GM12891 (cell line): ENCODE measurements around the gene POFUT2.

ENCODE experiments used
- DNase-seq: peaks from one replicate; pipeline ENCODE4 v3.0.0; 2011; ENCODE audit warnings: low spot score; ENCODE audit not compliant: insufficient read length
- FAIRE-seq: peaks from 2 replicates; lab custom pipeline; 2011; peaks lifted over from hg19 to GRCh38; lab: Jason Lieb, UNC
- PAX5 ChIP-seq: IDR thresholded peaks from 2 replicates; pipeline ENCODE4 v1.6.1; 2011; ENCODE audit warnings: low read length, moderate library complexity, mild to moderate bottlenecking; ENCODE audit not compliant: insufficient read depth, severe bottlenecking
- POLR2A ChIP-seq: IDR thresholded peaks from 2 replicates; pipeline ENCODE4 v1.6.1; 2011; ENCODE audit warnings: low read depth, low read length, control low read depth
- POLR2AphosphoS5 ChIP-seq: IDR thresholded peaks from 2 replicates; pipeline ENCODE4 v1.6.1; 2011; ENCODE audit warnings: low read depth, low read length, control low read depth
- POU2F2 ChIP-seq: IDR thresholded peaks from 2 replicates; pipeline ENCODE4 v1.6.1; 2011; ENCODE audit warnings: low read depth, mild to moderate bottlenecking, control low read depth, low read length, moderate library complexity
- SPI1 ChIP-seq: IDR thresholded peaks from 2 replicates; pipeline ENCODE4 v1.6.1; 2011; ENCODE audit warnings: low read depth, low read length, control low read depth
- TAF1 ChIP-seq: IDR thresholded peaks from 2 replicates; pipeline ENCODE4 v1.6.1; 2011; ENCODE audit warnings: low read depth, low read length, control low read depth

The POFUT2 gene

GRCh38 chr21:45277101-45278045, 10.3 kb downstream of the POFUT2 start:
- DNase-seq (no peak), FAIRE-seq (no peak)
- TF ChIP-seq SPI1, result no peak
- no peak for TF ChIP-seq POLR2AphosphoS5
- TF ChIP-seq POU2F2, result no peak
- TF ChIP-seq POLR2A, result no peak
- no peak for TF ChIP-seq PAX5
- no peak for TF ChIP-seq TAF1

- no peak for FAIRE-seq
- DNase-seq, result no peak
- no peak for TF ChIP-seq POLR2A
- TF ChIP-seq POU2F2, result no peak
- no peak for TF ChIP-seq TAF1
- TF ChIP-seq POLR2AphosphoS5, result no peak
- no peak for TF ChIP-seq PAX5
- TF ChIP-seq SPI1, result no peak
Measured at GRCh38 chr21:45276596-45276995, 11.1 kb downstream of the POFUT2 start.

GRCh38 chr21:45270306-45270821, 17.3 kb downstream of the POFUT2 start:
- TF ChIP-seq SPI1 (no peak), TAF1 (no peak), PAX5 (no peak), POLR2A (no peak), POU2F2 (no peak), POLR2AphosphoS5 (no peak)
- DNase-seq, result no peak
- no peak for FAIRE-seq

GRCh38 chr21:45269861-45270260, 17.8 kb downstream of the POFUT2 start:
- TF ChIP-seq SPI1 (no peak), TAF1 (no peak), POLR2A (no peak), PAX5 (no peak), POU2F2 (no peak), POLR2AphosphoS5 (no peak)
- FAIRE-seq, result no peak
- no peak for DNase-seq

GRCh38 chr21:45267390-45267760, 20.3 kb downstream of the POFUT2 start:
- no peak for DNase-seq
- TF ChIP-seq POLR2A (no peak), POU2F2 (no peak), TAF1 (no peak), SPI1 (no peak), PAX5 (no peak), POLR2AphosphoS5 (no peak)
- FAIRE-seq, result no peak

GRCh38 chr21:45266518-45267389, 20.9 kb downstream of the POFUT2 start:
- TF ChIP-seq SPI1, result no peak
- TF ChIP-seq POLR2AphosphoS5, result no peak
- TF ChIP-seq PAX5, result no peak
- TF ChIP-seq TAF1, result no peak
- no peak for TF ChIP-seq POU2F2
- no peak for TF ChIP-seq POLR2A
- FAIRE-seq, result no peak
- DNase-seq, result no peak

- TF ChIP-seq SPI1 (no peak), TAF1 (no peak), POLR2AphosphoS5 (no peak), POU2F2 (no peak), PAX5 (no peak), POLR2A (no peak)
- FAIRE-seq (no peak), DNase-seq (no peak)
Measured at GRCh38 chr21:45265721-45266517, 21.8 kb downstream of the POFUT2 start.

- no peak for DNase-seq
- TF ChIP-seq POLR2AphosphoS5, result no peak
- TF ChIP-seq POU2F2, result no peak
- TF ChIP-seq TAF1, result no peak
- no peak for TF ChIP-seq POLR2A
- TF ChIP-seq SPI1, result no peak
- TF ChIP-seq PAX5, result no peak
- no peak for FAIRE-seq
Measured at GRCh38 chr21:45264912-45265515, 22.7 kb downstream of the POFUT2 start.
